KMS-11 (cell line): Measurements from ENCODE around the gene CRAT.

Experiments
- H2AFZ ChIP-seq: fragments of 200-600 bp; sonication (generic); 2 replicates; pipeline ENCODE4 v1.6.1; 2016; ENCODE audit warnings: antibody characterized with exemption, mixed run types, low read depth
- H3K27ac ChIP-seq: fragments of 200-600 bp; sonication (generic); 2 replicates; pipeline ENCODE4 v1.6.1; 2016; ENCODE audit warnings: mild to moderate bottlenecking, mixed run types
- H3K27me3 ChIP-seq: fragments of 200-600 bp; sonication (generic); 2 replicates; pipeline ENCODE4 v1.6.1; 2017; ENCODE audit warnings: mild to moderate bottlenecking, low read depth, mixed run types, moderate library complexity; ENCODE audit not compliant: insufficient read depth
- H3K36me3 ChIP-seq: fragments of 200-600 bp; sonication (generic); 2 replicates; pipeline ENCODE4 v1.6.1; 2017; ENCODE audit warnings: mild to moderate bottlenecking, mixed run types; ENCODE audit not compliant: insufficient read depth
- H3K4me1 ChIP-seq: fragments of 200-600 bp; sonication (generic); 2 replicates; pipeline ENCODE4 v1.6.1; 2016; ENCODE audit warnings: mild to moderate bottlenecking, low read depth, mixed run types; ENCODE audit not compliant: poor library complexity, severe bottlenecking
- H3K4me2 ChIP-seq: fragments of 200-600 bp; sonication (generic); 2 replicates; pipeline ENCODE4 v1.7.0; 2016; ENCODE audit warnings: mild to moderate bottlenecking, mixed run types
- H3K4me3 ChIP-seq: fragments of 200-600 bp; sonication (generic); IDR thresholded peaks from 2 replicates; pipeline ENCODE4 v1.6.1; 2017; ENCODE audit warnings: low read depth, low read length, mixed read lengths; ENCODE audit not compliant: insufficient read depth
- H3K79me2 ChIP-seq: fragments of 200-600 bp; sonication (generic); 2 replicates; pipeline ENCODE4 v1.6.1; 2016; ENCODE audit warnings: low read depth, mixed run types; ENCODE audit not compliant: insufficient read depth
- H3K9ac ChIP-seq: fragments of 200-600 bp; sonication (generic); 2 replicates; pipeline ENCODE4 v1.6.1; 2016; ENCODE audit warnings: mild to moderate bottlenecking, mixed run types
- H4K20me1 ChIP-seq: fragments of 200-600 bp; sonication (generic); 2 replicates; pipeline ENCODE4 v1.6.1; 2016; ENCODE audit warnings: mild to moderate bottlenecking, mixed run types; ENCODE audit not compliant: insufficient read depth
- CTCF ChIP-seq: fragments of 200-600 bp; sonication (generic); conservative IDR thresholded peaks from 2 replicates; pipeline ENCODE4 v1.6.1; 2017; ENCODE audit warnings: low read depth, mild to moderate bottlenecking, antibody characterized with exemption, low read length, moderate library complexity, mixed read lengths

Gene CRAT

GRCh38 chr9:129073404-129073803 is 37.2 kb downstream of the CRAT start:
- no peak overlapping the region for H3K4me3 ChIP-seq
- H4K20me1 ChIP-seq = no peaks in the 10 kb centered on the region
- H3K27ac ChIP-seq = no peak overlapping the region
- H3K4me1 ChIP-seq = no peaks in the 10 kb centered on the region
- H2AFZ ChIP-seq = no peak overlapping the region
- no peak overlapping the region for H3K9ac ChIP-seq
- H3K79me2 ChIP-seq = no peaks in the 10 kb centered on the region
- no peak for TF ChIP-seq CTCF
- H3K27me3 ChIP-seq = no peaks in the 10 kb centered on the region
- H3K36me3 ChIP-seq = no peaks in the 10 kb centered on the region
- no peak overlapping the region for H3K4me2 ChIP-seq

GRCh38 chr9:129072171-129072570 is 38.4 kb downstream of the CRAT start:
- no peaks in the 10 kb centered on the region for H3K4me1 ChIP-seq
- no peak overlapping the region for H2AFZ ChIP-seq
- no peak overlapping the region for H3K27ac ChIP-seq
- H3K36me3 ChIP-seq = no peaks in the 10 kb centered on the region
- H3K27me3 ChIP-seq = no peaks in the 10 kb centered on the region
- no peaks in the 10 kb centered on the region for H4K20me1 ChIP-seq
- H3K9ac ChIP-seq = no peak overlapping the region
- no peak overlapping the region for H3K4me2 ChIP-seq
- no peak overlapping the region for H3K4me3 ChIP-seq
- TF ChIP-seq CTCF = no peak
- H3K79me2 ChIP-seq = no peaks in the 10 kb centered on the region

GRCh38 chr9:129071526-129072126 is 39.0 kb downstream of the CRAT start:
- Histone ChIP-seq H4K20me1 (no peaks in the 10 kb centered on the region), H3K4me1 (no peaks in the 10 kb centered on the region), H3K36me3 (no peaks in the 10 kb centered on the region), H3K9ac (no peak overlapping the region), H3K4me3 (no peak overlapping the region), H3K27ac (no peak overlapping the region), H3K27me3 (no peaks in the 10 kb centered on the region), H2AFZ (no peak overlapping the region), H3K79me2 (no peaks in the 10 kb centered on the region), H3K4me2 (no peak overlapping the region)
- TF ChIP-seq CTCF = no peak

GRCh38 chr9:129070696-129071525 is 39.7 kb downstream of the CRAT start:
- Histone ChIP-seq H3K4me1 (no peaks in the 10 kb centered on the region), H3K79me2 (no peaks in the 10 kb centered on the region), H2AFZ (no peak overlapping the region), H4K20me1 (no peaks in the 10 kb centered on the region), H3K36me3 (no peaks in the 10 kb centered on the region), H3K4me3 (no peak overlapping the region), H3K27ac (no peak overlapping the region), H3K9ac (no peak overlapping the region), H3K4me2 (no peak overlapping the region), H3K27me3 (no peaks in the 10 kb centered on the region)
- TF ChIP-seq CTCF = no peak
